Tongue (tissue), 2 donors: ENCODE measurements around the gene LRRC2. TPM values are rescaled to one million over a fixed set of nuclear protein-coding genes. Genes with fewer than 3 reads are reported as not detected.
"Not testable (repeated sequence)": the region's sequence is repeated elsewhere in the genome, so short reads cannot be mapped to it uniquely, and the experiment has no call there.

Source experiments
- DNase-seq: peaks from one replicate; pipeline ENCODE4 v3.0.0-alpha.2; 2015
- total RNA-seq: library from RNA; depleted of rRNA; stranded (reverse); fragments of >200 nt; gene quantifications from one replicate; pipeline ENCODE4 v1.2.3, GENCODE V29; 2014

LRRC2 gene
- total RNA-seq, 1 donor from 2014 or later = 13.0 TPM

DNA sequence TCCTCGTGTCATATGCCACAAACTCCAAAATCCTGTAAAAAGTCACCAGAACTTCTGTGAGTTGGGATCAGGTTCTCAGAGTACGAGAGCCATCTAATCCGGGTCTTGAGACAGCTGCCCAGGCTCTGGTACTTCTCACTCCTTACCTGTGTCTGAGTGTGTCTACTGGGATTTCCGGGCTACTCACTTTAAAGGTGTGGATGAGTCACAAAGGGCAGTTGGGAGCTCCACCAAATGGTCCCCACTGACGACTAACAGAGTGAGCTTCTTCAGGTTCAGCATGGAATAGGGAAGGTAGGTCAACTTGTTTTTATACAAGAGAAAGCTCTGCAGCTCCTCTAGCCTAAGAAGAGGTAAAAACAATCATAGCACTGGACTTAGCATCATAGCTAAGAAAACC is 38.9 kb downstream of the LRRC2 start:
- DNase-seq = no peak

DNA sequence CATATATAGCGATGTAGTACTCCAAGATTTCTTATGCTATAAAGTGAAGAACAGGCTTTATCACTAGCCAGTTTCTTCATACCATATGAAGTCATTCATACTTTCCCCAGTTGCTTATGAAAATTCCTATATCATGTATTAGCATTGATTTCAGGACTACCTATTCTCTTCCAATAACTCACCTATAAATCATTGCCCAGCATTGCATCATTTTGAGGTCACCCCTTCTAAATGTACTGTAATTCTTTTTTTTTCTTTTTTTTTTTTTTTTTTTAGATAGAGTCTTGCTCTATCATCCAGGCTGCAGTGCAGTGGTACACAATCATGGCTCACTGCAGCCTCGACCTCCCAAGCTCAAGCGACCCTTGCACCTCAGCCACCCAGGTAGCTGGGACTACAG is 41.3 kb downstream of the LRRC2 start:
- DNase-seq = no peak

DNA sequence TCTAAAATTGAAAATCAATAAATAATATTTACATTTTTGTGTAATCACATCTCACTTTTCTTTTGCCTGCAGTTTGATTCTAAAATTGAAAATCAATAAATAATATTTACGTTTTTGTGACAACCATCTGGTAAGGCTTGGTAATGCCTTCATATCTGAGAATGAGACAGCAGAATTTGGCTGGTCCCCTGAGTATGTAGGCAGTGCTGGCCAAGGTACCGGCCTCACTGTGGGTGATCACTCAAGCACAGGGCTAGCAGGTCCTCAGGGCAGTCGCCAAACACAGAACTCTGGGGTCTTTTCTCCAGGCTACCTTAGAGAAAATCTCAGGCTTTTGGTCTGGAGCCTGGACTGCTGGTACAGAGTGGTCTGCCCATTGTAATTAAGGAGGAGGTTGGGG is 42.1 kb downstream of the LRRC2 start:
- no peak for DNase-seq

DNA sequence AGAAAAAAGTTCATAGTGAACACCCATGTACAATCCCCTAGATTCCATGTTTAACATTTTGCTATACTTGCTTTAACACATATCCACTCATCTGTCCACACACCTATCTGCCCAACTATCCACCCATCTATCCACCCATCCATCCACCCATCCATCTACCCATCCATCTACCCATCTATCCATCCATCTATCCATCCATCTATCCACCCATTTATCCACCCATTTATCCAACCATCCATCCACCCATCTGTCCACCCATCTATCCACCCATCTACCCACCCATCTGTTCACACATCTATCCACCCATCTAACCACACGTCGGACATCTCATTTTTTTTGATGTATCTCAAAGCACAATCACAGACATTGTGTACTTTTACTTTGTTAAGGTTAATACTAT is 42.5 kb downstream of the LRRC2 start:
- no peak for DNase-seq

DNA sequence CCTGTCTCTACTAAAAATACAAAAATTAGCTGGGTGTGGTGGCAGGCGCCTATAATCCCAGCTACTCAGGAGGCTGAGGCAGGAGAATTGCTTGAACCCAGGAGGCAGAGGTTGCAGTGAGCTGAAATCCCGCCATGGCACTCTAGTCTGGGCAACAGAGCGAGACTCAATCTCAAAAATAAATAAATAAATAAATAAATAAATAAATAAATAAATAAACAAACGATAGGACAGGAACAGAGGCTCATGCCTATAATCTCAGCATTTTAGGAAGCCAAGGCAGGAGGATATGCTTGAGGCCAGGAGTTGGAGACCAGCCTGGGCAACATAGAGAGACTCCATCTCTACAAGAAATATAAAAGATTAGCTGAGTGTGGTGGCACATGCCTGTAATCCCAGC is 43.9 kb downstream of the LRRC2 start:
- not testable (repeated sequence) for DNase-seq

DNA sequence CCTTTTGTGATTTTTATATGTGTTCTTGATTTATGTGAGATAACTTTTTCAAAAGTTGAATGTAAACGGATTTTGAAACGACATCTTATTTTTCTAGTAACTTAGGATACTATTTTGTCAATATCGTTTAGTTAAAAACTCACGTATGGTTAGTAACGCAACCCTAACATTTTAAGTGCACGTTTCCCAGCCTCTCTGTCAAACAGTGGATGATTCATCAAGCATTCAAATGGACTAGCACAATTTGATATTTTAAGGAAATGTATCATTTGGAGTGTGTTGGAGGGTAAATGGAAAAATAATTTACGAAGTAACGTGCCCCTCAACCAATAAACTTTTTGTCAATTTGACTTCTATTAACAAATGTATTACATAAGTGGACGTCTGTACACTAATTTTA is 45.0 kb downstream of the LRRC2 start:
- DNase-seq = no peak

DNA sequence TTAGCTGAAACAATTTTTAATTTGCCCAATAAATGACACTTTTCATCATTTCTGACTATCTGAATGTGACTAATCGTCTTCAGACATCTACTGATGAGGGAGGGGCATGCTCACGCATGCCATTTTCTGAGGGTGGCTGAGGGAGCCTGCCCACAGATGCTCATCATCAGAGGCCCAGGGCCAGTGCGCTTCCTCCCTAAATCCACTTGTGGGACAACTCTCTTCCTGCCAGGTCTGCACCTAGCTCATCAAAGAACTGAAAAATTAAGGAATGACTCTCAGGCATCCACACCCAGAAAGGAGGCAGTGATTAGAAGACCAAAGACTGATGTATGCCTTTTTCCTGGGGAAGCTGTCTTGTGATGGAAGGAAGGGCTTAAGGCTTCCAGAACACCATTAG is 45.6 kb downstream of the LRRC2 start:
- no peak for DNase-seq

DNA sequence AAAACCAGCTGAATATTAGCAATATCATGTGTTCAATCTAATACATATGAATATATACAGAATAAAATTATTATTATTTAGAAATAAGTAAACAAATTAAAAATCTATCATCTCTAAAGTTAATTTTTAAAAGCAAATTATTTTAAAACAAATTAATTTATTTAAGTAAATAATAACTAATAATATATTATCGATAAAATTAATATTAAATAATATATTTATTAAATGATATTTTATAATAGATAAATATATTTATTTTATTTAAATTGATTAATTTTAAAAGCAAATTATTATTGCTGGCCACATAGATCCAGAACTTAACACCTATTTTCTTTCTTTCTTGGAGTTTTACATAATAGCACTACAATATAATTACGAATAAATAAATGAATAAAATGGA is 46.1 kb downstream of the LRRC2 start:
- no peak for DNase-seq

DNA sequence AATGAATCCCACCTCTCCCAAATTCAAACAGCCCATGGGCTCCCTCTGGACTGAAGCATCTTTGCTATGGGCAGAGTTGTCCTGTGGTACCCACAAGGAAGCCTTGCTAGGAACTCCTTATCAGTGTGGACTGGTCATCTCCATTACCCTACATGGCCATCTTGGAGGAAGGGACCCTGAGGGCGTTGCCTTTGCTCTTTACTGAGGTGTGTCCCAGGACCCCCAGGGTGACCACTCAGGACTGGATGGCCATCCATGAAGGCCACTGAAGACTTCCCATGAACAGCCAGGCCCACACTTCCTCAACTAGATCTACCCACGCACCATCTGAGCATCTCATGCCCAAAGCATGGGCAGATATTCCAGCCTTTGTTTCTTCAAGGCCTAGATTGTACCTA is 48.3 kb downstream of the LRRC2 start:
- DNase-seq = no peak

DNA sequence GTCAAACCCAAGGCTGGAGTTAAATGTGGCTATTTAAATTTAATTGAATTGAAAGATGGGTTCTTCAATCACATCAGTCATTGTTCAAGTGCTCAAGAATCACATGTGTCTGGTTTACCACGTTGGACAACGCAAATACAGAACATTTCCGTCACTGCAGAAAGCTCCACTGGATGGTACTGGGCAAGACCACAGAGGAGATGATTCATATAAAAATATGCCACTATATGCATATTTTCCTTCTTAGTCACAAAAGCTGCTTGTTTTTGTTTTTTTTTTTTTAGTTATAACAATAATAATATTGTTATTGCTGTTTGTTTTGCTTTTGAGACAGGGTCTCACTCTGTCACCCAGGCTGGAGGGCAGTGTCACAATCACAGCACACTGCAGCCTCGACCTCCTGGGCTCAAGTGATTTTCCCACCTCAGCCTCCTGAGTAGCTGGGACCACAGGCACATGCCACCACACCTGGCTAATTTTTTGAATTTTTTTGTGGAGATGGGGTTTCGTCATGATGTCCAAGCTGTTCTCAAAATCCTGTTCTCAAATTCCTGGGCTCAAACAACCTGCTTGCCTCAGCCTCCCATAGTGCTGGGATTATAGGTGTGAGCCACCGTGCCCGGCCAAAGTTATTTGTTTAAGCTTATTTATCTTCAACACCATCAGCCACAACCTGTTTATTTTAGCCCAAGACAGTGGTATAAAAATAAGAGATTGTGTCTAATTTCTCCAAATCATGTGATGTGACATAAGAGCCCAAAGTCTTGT is 48.9 kb downstream of the LRRC2 start:
- no peak for DNase-seq

DNA sequence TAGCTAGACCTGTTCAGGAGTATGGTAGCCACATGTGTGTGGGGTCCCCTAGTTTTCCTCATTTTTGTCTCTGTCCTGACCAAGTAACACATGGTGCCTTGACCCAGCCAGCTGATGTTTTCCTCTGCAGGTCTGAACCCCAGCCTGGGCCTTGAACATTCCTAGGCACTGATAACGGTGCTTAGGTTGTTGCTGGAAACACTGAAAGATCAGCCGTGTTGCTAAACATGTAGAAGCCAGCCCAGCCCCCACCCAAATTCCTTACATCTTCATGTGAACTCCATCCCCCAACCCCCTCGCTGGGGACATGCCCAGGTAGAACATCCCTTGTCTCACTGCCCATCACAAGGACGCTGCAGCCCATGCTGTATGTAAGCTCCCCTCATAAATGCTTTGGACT is 49.6 kb downstream of the LRRC2 start:
- DNase-seq = no peak

DNA sequence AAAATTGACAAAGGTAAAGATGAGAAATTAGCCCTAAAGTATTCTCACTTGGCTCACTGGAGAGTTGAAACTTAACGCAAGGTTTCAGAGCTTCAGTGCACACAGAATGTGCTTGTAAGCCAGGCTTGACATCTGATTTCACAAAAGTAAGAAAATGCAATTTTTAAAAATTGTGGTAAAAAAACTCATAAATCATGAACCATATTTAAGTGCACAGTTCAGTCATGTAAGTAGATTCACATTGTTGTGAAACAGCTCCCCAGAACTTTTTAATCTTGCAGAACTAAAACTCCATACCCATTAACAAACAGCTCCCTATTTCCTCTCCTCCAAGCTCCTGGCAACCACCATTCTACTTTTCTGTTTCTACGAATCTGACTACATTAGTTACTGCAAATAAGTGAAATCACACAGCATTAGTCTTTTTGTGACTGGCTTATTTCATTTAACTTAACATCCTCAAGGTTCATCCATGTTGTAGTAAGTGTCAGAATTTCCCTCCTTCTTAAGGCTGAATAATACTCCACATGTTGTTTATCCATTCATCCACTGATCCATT is 53.8 kb downstream of the LRRC2 start:
- DNase-seq = no peak

DNA sequence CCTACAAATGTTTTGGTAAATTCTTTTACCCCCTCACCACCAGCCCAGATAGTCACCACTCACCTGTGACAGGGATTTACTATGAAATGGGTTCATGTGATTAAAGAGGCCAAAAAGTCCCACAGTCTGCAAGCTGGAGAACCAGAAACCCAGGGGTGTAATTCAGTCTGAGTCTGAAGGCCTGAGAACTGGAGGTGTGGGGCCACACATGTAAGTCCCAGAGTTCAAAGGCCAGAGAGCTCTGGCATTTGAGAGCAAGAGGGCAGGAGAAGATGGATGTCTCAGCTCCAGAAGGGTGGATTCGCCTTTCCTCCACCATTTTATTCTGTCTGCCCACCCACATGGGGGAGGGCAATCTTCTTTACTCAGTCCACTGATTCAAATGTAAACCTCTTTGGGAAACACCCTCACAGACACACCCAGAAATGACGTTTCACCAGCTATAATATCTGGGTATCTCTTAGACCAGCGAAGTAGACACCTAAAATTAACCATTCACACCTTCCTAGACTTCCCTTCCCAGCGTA is 56.4 kb downstream of the LRRC2 start:
- DNase-seq = no peak

DNA sequence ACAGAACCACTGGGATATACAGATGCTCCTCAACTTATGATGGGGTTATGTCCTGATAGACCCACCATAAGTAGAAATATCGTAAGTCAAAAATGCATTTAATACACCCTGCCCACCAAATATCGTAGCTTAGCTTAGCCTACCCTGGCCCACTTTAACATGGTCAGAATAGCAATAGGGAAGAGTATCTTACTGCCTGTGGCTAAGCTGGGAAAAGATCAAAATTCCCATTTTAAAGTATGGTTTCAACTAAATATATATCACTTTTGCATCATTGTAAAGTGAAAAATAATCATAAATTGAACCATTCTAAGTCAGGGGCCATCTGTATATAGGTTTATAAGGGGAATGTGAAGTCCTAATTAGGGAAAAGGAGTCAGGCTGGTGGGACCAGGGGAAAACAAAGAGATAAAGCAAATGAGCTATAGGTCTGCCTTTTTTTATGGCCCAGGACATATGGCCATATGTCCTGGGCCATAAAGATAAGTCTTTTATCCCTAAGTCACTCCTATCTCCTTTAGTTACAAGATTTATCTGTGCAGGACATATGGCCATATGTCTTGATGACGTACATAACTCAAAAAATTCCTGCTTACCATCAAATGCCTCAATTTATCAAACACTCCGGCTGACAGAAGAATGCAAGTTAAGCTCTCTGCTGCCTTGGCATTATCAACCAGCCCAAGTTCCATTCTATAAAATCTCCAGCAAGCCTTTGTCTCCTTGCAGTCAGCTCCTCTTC is 57.1 kb downstream of the LRRC2 start:
- no peak for DNase-seq

DNA sequence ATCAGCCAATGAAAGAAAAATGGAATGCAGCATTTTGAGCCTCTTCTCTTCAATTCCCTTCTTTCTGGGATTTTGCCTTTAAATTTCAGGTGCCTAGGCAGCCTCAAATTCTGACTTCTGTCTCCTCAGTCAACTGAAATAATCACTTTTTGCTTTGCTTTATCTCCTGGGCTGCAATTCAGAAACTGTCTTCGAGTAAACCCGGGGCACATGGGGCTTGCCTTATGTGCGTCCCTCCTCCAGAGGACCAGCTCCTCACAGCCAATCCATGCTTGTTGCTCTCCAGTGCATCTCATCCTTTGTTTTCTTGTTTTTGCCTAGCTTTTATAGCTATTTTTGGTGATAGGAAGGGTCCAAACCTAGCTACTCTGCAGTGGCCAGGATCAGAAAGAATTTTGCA is 59.6 kb downstream of the LRRC2 start:
- no peak for DNase-seq

DNA sequence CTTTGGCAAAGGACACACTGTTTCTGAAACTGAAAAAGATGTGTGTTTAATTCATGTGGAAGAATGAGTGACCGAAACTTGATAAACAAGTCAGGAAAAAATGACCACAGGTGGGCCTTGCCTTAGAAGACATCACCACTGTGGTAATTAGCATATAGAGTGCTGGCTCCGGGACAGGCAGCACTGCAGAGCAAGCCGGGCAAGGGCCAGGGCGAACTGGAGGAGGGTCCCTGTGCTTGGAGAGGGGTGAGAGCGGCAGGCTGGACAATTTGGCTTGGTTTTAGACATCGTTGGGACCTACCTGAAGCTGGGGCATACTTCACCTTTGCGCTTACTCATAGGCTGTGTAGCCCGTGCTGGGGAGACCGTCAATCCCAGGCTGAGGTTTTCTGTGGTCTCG is 60.1 kb downstream of the LRRC2 start:
- no peak for DNase-seq

DNA sequence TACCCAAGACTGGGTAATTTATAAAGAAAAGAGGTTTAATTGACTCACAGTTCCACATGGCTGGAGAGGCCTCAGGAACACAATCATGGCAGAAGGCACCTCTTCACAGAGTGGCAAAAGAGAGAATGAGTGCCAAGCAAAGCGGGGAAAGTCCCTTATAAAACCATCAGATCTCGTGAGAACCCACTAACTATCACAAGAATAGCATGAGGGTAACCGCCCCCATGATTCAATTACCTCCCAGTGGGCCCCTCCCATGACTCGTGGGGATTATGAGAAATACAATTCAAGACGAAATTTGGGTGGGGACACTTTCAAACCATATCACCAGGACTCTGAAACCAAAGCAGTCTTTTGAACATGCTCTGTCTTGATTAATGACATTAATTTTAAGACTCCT is 61.3 kb downstream of the LRRC2 start:
- DNase-seq = no peak

DNA sequence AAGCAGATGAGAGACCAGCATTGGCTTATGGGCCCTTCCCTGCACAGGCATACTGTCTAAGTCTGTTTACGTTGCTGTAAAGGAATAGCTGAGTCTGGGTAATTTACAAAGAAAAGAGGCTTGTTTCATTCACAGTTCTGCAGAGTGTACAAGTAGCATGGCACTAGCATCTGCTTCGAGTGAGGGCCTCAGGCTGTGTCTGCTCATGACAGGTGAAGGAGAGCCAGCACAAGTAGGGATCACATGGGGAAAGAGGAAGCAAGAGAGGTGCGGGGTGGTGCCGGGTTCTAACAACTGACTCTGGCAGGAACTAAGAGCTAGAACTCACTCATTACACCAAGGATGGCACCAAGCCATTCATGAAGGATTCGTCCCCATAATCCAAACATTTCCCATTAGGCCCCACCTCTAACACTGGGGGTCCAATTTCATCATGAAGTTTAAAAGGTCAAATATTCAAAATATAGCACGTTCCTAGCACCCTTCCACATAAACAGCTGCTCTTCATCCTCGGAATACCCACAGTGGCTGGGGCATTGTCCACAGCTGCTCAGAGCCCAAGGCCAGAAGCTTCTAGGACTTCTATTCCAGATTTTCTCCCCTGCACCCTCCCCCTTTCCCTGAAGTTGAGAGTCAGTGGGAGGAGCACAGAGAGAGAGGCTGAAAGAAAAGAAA is 62.8 kb downstream of the LRRC2 start:
- peak; percentile 75 for DNase-seq

DNA sequence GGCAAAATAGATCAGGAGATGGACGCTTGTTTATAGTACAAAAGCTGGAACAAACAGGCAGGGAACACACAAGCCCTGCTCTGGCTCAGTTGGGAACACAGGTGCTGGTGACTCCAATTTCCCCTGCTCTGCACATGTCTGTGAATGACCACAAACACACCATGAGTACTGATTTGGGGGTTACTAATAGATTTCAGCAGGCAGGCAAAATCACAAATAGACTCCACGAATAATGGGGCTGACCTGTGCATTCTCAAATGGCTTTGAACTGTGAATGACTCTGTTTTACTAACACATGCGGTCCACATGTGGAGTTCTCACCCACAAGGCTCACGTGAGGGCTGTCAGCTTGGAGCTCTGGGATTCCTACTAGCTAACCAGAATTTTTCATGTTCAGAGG is 64.4 kb downstream of the LRRC2 start:
- DNase-seq = peak; percentile 68

DNA sequence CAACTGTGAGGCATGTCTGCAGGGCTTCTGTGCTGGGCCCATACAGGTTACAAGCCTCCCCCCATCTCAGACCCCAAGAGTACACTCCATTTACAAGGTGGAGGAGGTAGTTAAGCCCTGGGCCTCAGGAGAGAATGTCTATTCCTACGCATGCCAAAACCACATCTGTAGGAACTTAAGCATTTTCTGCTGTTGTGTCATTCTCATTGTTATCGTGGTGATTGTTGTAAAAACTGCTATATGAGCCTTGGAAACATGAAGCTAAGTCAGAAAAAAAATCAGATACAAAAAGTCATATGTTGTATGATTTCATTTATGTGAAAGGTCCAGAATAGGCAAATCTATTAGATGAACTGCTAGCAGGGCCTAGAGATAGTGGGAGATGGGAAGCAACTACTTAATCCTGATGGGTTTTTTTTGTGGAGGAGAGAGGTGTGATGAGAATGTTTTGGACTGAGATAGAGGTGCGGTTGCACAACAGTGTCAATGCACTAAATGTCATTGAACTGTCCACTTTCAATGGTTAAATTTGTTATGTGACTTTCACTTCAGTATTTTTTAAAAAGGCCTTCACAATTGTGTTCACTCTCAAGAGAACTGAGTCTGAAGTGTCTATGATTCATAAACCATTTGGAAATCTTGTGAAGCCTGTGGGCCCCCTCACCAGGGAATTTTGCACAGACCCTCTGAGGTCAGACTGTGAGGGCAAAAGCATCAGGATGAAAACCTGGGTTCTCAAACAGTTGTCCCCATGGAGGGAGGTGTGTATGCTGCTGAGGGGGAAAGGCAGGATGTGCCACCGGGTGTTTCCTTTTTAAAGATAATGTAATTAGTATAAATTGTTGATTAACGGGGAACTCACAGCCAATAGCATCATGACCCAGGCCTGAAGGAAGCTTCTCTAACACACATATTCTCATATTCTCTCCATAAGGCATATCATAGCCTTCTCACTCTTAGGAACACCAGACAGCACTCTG is 65.2 kb downstream of the LRRC2 start:
- DNase-seq = peak; percentile 60

DNA sequence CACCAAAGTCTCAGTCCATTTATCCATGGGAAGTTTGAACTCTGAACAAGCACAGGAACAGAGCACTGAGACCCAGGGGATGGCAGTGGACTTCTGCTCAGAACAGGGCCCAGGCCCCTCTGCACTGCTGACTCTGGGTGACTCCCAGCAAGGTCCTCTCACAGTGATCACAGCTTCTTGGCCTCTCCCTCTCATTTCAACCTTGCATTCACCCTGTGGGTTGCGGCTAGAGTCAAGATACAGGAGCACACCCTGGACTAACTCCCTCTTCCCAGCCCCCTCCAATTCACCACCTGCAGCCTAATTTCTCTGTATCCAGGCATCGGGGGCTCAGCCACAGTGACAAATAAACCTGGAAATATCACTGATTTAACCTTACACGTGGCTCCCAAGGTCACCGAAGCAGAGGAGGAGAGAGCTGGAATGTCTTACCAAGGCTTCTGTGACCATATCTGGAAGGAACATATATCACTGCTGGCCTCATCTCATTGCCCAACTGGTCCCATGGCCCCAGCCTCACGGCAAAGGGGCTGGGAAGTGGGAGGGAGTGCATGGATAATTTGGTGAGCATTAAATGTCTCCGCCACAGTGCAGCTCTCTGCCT is 67.1 kb downstream of the LRRC2 start:
- no peak for DNase-seq
